Measurements from ENCODE around the gene FGFBP1.
A peak's percentile ranks its signal among the peaks of the same experiment; 100 is the strongest.
"Not testable (repeated sequence)": the region's sequence is repeated elsewhere in the genome, so short reads cannot be mapped to it uniquely, and the experiment has no call there.

The FGFBP1 gene

GRCh38 chr4:15921592-15921932, 17.0 kb downstream of the FGFBP1 start:
- no peaks in the 10 kb centered on the region for H3K36me3 ChIP-seq (ENCODE audit: low read depth)
- H3K27ac ChIP-seq (ENCODE audit: poor library complexity, severe bottlenecking): peak overlapping the region; percentile 98
- peaks cover 51% of the 10 kb centered on the region for H3K4me1 ChIP-seq (ENCODE audit: insufficient read depth, poor library complexity, severe bottlenecking)
- 0 out of 3 replicates have a peak, but pooled peaks have one; percentile 1 for ATAC-seq (ENCODE audit: low read depth)
- no peak overlapping the region for H3K4me3 ChIP-seq (ENCODE audit: severe bottlenecking)
- TF ChIP-seq, protein P1, sequence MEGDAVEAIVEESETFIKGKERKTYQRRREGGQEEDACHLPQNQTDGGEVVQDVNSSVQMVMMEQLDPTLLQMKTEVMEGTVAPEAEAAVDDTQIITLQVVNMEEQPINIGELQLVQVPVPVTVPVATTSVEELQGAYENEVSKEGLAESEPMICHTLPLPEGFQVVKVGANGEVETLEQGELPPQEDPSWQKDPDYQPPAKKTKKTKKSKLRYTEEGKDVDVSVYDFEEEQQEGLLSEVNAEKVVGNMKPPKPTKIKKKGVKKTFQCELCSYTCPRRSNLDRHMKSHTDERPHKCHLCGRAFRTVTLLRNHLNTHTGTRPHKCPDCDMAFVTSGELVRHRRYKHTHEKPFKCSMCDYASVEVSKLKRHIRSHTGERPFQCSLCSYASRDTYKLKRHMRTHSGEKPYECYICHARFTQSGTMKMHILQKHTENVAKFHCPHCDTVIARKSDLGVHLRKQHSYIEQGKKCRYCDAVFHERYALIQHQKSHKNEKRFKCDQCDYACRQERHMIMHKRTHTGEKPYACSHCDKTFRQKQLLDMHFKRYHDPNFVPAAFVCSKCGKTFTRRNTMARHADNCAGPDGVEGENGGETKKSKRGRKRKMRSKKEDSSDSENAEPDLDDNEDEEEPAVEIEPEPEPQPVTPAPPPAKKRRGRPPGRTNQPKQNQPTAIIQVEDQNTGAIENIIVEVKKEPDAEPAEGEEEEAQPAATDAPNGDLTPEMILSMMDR (IDR thresholded peaks at IDR 0.05; ENCODE audit: poor library complexity, severe bottlenecking): no peak
- DNase-seq (ENCODE audit: low spot score): no peak
- no peaks in the 10 kb centered on the region for H3K27me3 ChIP-seq (ENCODE audit: insufficient read depth, poor library complexity, severe bottlenecking)
- no peaks in the 10 kb centered on the region for H3K9me3 ChIP-seq (ENCODE audit: severe bottlenecking)

- ATAC-seq (ENCODE audit: low read depth): peak; percentile 93
- DNase-seq (ENCODE audit: low spot score): peak; percentile 89
- no peaks in the 10 kb centered on the region for H3K9me3 ChIP-seq (ENCODE audit: severe bottlenecking)
- H3K27me3 ChIP-seq (ENCODE audit: insufficient read depth, poor library complexity, severe bottlenecking): no peaks in the 10 kb centered on the region
- TF ChIP-seq, protein P1 (IDR thresholded peaks at IDR 0.05; ENCODE audit: poor library complexity, severe bottlenecking): no peak
- H3K27ac ChIP-seq (ENCODE audit: poor library complexity, severe bottlenecking): peak overlapping the region; percentile 98
- H3K4me1 ChIP-seq (ENCODE audit: insufficient read depth, poor library complexity, severe bottlenecking): peaks cover 48% of the 10 kb centered on the region
- no peak overlapping the region for H3K4me3 ChIP-seq (ENCODE audit: severe bottlenecking)
- no peaks in the 10 kb centered on the region for H3K36me3 ChIP-seq (ENCODE audit: low read depth)
Measured at GRCh38 chr4:15920723-15921591, 17.6 kb downstream of the FGFBP1 start.

DNA sequence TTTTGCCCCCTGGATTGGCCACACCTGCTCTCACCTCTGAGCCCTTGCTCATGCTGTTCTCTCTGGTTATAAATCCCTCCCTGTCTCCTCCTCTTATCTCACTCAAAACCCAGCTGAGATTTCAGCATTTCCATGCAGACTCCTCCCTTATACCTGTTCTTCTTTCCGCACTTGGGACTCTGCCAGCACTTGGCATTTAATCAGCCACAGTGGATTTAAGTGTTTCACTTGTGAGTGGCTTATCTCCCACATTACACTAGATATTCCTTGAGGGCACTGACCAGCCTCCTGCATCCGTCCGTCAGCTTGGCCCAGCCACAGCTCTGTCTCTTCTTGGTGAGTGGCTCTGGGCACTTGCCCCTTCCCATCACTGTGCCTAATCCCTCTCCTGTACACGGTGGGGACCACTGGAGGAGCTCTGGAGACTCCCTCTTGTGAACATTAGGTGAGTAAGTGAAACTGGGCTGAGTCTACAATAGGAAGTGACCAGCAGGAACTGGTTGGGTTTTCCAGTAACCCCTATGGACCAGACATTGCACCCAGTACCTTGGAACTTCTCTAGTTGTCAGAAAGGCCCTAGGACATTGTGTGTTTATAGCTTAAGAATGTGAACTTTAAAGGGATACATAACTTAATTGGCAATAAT, 19.9 kb downstream of the FGFBP1 start:
- no peaks in the 10 kb centered on the region for H3K9me3 ChIP-seq (ENCODE audit: severe bottlenecking)
- ATAC-seq (ENCODE audit: low read depth) (peak; percentile 35), DNase-seq (ENCODE audit: low spot score) (no peak)
- H3K4me1 ChIP-seq (ENCODE audit: insufficient read depth, poor library complexity, severe bottlenecking): peaks cover 62% of the 10 kb centered on the region
- TF ChIP-seq, protein P1 (IDR thresholded peaks at IDR 0.05; ENCODE audit: poor library complexity, severe bottlenecking): no peak
- H3K27ac ChIP-seq (ENCODE audit: poor library complexity, severe bottlenecking): peak overlapping the region; percentile 98
- no peaks in the 10 kb centered on the region for H3K36me3 ChIP-seq (ENCODE audit: low read depth)
- no peaks in the 10 kb centered on the region for H3K27me3 ChIP-seq (ENCODE audit: insufficient read depth, poor library complexity, severe bottlenecking)
- H3K4me3 ChIP-seq (ENCODE audit: severe bottlenecking): peak overlapping the region; percentile 2

DNA sequence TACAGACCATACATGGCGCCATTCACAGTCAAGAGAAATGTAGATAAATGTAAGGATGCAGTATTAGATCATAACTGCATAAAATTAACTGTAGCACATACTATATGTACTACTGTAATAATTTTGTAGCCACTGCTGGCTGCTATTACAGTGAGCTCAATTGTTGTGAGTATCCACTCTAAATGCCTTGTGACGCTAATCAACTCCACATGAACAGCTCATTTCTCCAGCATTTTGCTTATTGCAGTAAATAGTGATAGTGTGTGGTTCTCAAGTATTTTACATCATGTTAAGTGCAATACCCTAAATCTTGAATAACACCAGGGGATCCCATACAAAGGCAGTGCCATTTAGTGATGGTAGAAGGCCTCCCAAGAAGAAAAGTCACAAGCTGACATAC, 21.2 kb downstream of the FGFBP1 start:
- H3K9me3 ChIP-seq (ENCODE audit: severe bottlenecking): no peaks in the 10 kb centered on the region
- no peak for ATAC-seq (ENCODE audit: low read depth)

DNA sequence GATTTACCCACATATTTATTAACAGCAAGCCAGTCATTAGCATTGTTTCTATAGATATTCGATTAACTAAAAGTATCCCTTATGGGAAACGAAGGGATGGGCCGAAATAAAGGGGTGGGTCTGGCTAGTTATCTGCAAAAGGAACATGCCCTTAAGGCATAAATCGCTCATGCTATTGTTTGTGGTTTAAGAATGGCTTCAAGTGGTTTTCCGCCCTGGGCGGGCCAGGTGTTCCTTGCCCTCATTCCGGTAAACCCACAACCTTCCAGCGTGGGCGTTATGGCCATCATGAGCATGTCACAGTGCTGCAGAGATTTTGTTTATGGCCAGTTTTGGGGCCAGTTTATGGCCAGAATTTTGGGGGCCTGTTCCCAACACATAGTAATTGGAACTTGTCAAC, 22.2 kb downstream of the FGFBP1 start:
- not testable (repeated sequence) for H3K27me3 ChIP-seq (ENCODE audit: insufficient read depth, poor library complexity, severe bottlenecking); DNase-seq (ENCODE audit: low spot score); H3K9me3 ChIP-seq (ENCODE audit: severe bottlenecking); ATAC-seq (ENCODE audit: low read depth); H3K4me3 ChIP-seq (ENCODE audit: severe bottlenecking); H3K36me3 ChIP-seq (ENCODE audit: low read depth)
- H3K4me1 ChIP-seq (ENCODE audit: insufficient read depth, poor library complexity, severe bottlenecking): peaks cover 67% of the 10 kb centered on the region
- H3K27ac ChIP-seq (ENCODE audit: poor library complexity, severe bottlenecking): peak overlapping the region; percentile 98

More for the DNA sequence above, 21.2 kb downstream of the FGFBP1 start:
- H3K4me1 ChIP-seq (ENCODE audit: insufficient read depth, poor library complexity, severe bottlenecking): peaks cover 74% of the 10 kb centered on the region
- H3K27me3 ChIP-seq (ENCODE audit: insufficient read depth, poor library complexity, severe bottlenecking): no peaks in the 10 kb centered on the region
- DNase-seq (ENCODE audit: low spot score): no peak
- H3K36me3 ChIP-seq (ENCODE audit: low read depth): no peaks in the 10 kb centered on the region
- TF ChIP-seq, protein P1 (IDR thresholded peaks at IDR 0.05; ENCODE audit: poor library complexity, severe bottlenecking): no peak
- no peak overlapping the region for H3K4me3 ChIP-seq (ENCODE audit: severe bottlenecking)
- H3K27ac ChIP-seq (ENCODE audit: poor library complexity, severe bottlenecking): peak overlapping the region; percentile 98

Measured in RWPE2 (cell line).